ENCODE measurements around the gene EIF4E1B.
"Not testable (repeated sequence)": the region's sequence is repeated elsewhere in the genome, so short reads cannot be mapped to it uniquely, and the experiment has no call there.

EIF4E1B gene, protein sequence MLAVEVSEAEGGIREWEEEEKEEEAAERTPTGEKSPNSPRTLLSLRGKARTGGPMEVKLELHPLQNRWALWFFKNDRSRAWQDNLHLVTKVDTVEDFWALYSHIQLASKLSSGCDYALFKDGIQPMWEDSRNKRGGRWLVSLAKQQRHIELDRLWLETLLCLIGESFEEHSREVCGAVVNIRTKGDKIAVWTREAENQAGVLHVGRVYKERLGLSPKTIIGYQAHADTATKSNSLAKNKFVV

DNA sequence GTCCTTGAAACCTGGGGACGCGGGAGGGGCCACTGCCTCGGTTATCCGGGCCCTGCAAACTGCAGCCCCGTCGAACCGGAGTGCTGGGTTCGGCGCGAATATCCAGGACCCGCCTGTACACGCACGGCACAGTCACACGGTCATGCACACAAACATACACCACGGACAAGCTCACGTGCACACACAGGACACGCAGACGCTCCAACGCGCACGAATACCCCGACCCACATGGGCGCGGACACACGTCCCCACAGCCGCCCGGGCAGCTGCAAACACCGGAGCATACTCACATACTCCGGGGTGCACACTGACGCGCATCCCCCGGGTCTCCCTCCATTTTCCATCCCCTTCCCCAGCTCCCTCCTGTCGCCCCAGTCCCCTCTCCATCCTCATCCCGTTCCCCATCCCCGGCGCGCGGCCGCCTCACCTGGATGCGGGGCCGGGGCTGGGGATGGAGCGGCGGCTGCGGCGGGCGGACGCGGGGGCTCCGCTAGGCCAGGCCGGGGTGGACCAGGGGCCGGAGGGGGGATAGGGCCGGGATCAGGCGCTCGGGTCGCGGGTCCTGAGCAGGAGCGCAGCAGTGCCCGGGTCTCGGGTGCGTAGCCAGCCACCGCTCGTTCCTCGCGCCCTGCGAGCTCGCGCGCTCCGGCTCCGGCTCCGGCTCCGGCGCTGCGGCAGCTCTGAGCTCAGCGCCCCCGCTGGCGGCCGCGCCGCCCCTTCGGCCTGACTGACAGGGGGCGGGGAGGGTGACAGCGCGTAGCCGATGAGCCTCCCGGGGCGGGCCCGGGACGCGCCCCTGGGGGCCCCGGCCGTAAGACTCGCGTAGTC, at the start of gene EIF4E1B, which contains the start of gene SNCB:
TSS of gene EIF4E1B (plus strand) at position 823 of the 828 bp plus-strand sequence. CDS start 12,113 bp downstream, outside the sequence.
TSS of gene SNCB (minus strand) at position 682 of the 828 bp plus-strand sequence. CDS start 880 bp downstream, outside the sequence.
- DNase-seq: no peak

DNA sequence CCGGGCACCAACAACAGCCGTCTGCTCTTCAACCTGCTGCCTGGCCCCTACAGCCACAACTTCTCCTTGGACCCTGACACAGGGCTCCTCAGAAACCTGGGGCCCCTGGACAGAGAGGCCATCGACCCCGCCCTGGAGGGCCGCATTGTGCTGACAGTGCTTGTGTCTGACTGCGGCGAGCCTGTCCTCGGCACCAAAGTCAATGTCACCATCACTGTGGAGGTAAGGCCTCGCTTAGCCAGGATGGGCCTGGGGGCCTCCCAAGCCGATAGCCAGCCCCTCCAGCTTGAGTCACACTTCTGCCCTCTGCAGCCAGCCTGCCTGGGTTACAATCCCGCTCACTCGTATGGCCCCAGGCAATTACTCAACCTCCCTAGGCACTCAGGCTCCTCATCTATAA, 49.1 kb upstream of the EIF4E1B start:
- DNase-seq: no peak

DNA sequence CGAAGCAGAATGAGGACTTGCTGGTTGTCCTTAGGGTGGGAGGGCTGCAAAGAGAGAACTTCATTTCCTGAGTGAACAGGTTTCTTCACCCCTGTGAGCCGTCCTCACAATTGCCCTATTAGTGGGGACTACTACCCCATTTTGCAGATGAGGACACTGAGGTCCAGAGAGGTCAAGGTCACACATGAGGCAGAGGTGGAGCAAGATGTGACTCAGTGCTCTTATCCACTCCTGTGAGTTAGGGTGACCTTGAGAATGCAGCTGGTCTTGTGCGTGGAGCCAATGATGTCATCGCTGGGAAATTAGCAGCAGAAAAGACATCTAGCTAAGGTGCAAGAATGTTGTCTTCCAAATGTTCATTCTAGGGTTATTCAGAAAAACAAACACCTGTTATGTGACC, 47.4 kb upstream of the EIF4E1B start:
- DNase-seq: no peak

DNA sequence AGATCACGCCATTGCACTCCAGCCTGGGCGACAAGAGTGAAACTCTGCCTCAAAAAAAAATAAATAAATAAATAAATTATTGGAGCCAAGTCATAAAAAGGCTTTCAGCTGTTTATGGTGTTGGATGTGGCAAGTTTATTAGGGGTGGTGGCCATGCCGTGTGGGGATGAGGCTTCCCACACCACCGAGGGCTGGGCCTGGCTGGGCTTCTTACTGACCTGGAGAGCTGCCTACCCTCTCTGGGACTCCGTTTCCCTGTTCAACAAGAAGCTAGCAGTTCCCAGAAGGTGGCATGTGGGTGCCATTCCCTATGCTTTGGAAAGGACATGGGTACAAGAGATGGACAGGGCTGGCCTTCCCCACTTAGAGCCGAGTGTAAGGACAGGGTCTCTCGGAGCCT, 43.1 kb upstream of the EIF4E1B start:
- no peak for DNase-seq

DNA sequence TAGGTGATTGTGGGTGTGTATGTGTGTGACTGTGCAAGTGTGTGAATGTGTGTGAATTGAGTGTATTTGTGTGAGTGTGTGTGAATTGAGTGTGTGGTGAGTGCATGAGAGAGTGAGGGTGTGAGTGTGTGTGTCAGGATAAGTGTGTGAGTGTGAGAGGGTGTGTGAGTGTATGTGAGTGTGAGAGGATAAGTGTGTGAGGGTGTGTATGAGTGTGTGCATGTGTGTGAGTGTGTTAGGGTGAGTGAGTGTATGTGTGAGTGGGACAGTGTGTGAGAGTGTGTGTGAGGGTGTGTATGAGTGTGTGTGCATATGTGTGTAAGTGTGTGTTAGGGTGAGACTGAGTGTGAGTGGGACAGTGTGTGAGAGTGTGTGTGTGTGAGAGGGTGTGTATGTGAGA, 42.2 kb upstream of the EIF4E1B start:
- DNase-seq: no peak

DNA sequence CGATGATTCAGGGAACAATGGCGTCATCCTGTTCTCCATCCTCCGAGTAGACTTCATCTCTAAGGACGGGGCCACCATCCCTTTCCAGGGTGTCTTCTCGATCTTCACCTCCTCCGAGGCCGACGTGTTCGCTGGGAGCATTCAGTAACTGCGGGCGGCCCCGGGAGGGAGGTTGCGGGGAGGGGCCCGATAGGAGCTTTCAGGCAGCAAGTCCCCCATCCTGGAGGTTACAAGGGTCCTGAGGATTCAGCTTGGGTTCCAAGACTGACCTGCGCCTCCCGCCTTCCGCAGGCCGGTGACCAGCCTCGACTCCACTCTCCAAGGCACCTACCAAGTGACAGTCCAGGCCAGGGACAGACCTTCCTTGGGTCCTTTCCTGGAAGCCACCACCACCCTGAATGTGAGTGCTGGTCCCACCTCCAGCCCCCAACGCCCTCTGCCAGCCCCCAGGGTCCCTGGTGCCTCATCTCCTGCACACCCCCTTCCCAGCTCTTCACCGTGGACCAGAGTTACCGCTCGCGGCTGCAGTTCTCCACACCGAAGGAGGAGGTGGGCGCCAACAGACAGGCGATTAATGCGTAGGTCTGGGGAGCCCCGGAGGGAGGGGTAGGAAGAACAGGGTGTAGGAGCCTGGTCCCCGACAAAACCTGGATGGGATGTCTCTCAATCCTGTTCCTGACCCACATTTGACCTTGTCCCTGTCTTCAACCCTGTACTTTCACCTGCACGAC, 41.3 kb upstream of the EIF4E1B start:
- no peak for DNase-seq

DNA sequence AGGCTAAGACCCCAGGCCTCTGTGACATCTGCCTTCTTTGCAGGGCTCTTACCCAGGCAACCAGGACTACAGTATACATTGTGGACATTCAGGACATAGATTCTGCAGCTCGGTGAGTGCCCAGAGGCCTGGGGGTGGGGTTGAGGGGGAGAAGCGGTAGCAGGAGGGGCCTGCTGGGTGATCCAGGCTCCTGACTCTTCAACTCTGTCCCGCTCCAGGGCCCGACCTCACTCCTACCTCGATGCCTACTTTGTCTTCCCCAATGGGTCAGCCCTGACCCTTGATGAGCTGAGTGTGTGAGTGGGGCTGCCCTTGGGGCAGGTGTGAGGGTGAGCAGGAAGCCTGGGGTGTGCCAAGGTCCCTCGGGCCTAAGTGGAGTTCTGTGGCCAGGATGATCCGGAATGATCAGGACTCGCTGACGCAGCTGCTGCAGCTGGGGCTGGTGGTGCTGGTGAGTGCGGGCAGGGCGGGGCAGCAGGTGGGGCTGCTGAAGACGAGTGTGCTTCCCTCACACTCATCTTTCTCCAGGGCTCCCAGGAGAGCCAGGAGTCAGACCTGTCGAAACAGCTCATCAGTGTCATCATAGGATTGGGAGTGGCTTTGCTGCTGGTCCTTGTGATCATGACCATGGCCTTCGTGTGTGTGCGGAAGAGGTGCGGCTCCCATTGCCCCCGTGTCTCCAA, 40.3 kb upstream of the EIF4E1B start:
- no peak for DNase-seq

DNA sequence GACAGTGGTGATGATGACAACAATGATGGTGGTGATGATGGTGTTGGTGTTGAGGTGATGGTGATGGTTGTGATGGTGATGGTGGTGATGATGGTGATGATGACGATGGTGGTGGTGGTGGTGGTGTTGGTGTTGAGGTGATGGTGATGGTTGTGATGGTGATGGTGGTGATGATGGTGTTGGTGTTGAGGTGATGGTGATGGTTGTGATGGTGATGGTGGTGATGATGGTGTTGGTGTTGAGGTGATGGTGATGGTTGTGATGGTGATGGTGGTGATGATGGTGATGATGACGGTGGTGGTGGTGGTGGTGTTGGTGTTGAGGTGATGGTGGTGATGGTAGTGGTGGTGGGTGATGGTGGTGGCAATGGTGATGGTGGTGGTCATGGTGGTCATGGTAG, 38.8 kb upstream of the EIF4E1B start:
- not testable (repeated sequence) for DNase-seq

DNA sequence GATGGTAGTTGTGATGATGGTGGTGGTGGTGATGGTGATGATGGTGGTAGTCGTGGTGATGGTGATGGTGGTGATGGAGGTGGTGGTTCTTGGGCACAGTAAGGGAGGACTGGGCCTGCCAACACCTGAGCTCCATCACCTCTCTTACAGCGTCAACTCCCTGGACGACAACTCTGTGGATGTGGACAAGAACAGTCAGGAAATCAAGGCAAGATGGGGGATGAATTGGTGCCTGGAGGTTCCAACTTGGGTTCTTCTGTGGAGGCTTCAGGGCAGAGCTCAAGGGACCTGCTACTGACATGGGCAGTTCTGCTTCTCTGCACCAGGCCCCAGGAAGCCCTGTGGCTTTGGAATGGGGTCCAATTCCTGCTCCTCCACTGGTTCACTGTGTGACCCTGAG, 37.9 kb upstream of the EIF4E1B start:
- DNase-seq: no peak

DNA sequence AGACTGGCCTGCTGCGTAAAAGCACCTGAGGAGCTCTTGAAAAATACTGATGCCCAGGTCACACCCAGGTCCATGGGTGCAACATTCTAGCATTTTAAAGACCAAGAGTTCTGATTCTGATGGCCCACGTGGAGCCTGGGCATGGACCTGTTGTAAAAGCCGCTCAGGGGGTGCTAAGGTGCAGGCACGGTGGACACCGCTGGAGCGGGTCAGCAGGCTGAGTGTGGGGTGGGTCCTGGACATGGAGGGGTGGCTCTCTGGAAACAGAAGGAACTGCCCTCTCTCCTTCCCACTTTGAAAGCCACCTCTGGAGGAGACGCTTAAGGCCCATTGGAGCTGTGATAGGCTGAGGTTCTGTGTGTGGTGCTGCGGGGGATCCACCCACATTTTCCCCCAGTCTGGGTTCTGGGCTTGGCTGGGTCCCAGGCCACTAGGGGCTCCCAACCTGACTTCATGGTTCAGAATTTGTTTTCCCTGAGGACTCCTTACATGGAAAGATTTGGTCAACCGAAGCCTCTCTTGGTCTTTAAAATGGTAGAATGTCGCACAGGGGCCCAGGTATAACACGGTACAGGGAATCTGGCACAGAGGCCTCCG, 37.1 kb upstream of the EIF4E1B start:
- DNase-seq: no peak

DNA sequence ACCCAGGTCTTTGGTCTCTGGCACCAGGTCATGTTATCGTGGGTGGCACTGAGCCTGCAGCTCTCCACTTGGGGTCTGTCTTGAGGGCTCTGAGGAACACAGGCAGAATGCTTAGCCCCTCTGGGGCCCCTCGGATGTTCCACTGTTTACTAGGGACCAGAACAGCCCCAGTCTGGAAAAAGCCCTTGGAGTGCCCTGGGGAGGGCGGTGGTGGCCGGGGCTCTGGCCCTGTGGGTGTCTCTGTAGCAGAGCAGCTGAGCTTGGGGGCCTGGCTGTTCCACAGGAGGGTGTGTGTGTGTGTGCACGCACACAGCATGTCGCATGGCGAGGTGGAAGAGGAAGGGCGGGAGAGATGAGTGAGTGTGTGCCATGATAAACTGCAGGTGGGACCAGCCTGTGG, 35.9 kb upstream of the EIF4E1B start:
- DNase-seq: no peak

DNA sequence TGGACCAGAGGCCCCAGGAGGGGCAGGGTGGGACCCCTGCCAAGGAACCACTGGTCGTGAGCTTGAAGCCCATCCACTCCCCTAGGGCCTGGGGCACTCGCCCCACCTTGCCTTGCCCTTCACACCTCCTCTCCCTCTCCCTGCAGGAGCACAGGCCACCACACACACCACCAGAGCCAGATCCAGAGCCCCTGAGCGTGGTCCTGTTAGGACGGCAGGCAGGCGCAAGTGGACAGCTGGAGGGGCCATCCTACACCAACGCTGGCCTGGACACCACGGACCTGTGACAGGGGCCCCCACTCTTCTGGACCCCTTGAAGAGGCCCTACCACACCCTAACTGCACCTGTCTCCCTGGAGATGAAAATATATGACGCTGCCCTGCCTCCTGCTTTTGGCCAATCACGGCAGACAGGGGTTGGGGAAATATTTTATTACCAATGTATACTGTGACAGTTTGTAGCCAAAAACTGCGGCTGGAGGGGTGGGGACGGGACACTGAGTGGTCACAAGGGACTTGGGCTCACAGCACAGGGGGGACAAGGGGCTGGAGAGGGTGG, 35.0 kb upstream of the EIF4E1B start:
- no peak for DNase-seq

DNA sequence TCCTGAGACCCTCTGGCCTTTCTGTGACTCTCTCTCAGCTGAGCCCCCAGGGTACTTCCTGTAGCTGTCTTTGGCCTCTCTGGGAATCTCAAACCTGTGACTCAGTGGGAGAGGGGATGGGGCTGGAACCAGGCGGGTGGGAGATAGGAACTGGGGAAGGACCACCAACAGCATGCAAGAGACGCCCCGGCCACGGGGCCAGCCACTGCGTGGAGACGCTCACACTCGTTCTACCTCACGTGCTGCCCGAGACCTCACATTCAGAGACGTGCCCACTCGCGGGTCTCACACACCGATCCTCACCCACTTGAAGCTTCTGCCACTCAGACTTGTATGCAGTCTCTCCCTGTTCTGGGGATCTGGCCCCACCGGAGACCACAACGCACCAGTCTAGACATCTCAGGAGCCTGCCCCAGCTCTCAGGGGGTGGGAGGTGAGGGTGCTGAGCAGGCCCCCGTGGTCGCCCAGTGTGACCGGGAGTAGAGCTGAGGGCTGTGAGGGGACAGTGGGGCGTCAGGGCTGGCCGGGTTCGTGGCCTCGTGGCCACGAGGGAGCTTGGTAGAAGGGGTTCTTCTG, 34.3 kb upstream of the EIF4E1B start:
- no peak for DNase-seq

DNA sequence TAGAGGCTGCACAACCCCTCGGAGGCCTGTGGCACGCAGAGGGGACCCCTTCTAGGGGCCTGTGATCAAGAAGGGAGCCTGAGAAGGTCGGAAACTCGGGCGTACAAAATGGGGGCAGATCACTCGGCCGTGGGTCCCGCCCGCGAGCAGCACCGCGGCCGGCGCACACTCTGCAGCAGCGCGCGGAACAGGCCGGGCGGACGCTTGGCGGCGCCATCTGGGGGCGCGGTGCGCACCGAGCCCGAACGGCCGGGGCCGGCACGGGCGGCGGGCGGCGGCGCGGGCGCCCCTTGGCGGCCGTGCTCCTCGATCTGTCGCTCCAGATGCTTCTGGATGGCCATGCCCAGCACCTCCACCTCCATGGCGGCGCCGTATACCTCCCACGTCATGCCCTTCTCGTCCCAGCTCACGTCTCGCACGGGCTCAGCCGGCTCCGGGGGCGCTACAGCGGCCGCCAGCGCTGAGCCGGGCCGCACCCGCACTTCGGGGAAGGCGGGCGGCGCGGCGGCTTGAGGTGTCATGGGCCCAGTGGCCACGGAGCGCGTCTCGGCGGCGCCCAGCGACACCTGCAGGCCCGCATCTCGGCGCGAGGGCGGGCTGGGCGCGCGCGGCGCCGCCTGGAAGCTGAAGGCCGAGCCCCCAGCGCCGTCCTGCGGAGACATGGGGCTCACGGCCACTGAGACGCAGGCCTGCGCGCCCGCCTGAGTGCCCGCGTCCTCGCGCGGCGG, 33.6 kb upstream of the EIF4E1B start:
- DNase-seq: no peak

DNA sequence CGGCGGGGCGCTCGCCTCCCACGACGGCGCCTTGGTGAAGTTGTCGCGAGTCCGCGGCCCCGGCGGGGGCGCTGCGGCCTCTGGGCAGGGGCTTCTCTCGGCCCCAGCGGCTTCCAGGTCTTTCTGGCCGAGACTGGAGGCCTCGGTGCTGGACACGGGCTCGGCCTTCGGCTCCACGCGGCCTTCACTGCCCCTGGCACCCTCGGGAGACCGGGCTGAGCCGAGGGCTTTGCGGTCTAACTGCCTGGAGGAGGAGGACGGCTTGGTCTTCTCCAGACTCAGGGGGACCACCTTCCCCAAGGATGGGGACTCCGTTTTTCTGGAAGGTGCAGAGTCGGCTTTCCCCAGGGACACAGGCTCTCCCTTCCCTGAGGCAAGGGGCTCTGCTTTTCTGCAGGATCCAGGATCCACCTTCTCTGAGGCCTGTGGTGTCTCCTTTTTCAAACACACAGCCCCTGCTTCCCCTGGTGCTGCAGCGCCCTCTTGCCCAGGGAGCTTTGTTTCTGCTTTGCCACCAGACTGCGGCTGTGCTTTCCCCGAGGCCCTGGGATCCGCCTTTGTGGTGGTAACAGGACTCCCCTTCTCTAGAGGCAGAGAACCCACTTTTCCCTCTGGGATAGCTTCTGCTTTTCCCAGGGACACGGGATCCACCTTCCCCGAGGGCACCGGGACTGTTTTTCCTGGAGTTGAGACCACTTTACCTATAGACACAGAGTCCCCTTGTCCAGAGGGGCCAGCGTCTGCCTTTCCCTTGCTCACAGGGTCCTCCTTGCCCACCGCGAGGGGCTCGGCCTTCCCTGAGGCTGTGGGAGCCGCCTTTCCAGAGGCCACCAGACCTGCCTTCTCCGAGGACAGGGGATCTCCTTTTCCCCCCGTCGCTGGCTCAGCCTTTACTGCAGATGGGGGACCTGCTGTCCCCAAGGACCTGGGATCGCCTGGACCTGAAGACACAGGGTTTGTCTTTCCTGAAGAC, 32.8 kb upstream of the EIF4E1B start:
- no peak for DNase-seq

DNA sequence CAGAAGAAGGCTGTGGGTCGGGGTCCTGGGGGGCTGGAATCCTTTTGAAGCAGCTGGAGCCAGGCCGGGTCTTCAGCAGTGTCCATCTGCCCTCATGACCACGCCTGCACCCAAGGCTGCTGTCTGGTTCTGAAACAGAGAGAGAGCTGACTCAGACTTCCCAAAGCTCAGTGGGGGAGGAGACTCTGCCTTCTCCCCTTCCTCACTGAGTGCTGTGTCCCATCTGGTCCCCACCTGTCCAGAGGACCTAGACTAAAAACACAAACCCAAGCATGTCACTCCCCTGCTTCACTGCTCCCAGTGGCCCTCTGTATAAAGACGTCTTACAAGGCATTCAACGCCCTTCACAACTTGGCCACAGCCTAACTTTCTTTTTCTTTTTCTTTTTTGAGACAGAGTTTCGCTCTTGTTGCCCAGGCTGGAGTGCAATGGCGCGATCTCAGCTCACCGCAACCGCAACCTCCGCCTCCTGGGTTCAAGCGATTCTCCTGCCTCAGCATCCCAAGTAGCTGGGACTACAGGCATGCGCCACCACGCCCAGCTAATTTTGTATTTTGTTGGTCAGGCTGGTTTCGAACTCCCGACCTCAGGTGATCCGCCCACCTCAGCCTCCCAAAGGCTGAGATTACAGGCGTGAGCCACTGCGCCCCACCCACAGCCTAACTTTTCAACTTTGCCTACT, 30.6 kb upstream of the EIF4E1B start:
- not testable (repeated sequence) for DNase-seq

DNA sequence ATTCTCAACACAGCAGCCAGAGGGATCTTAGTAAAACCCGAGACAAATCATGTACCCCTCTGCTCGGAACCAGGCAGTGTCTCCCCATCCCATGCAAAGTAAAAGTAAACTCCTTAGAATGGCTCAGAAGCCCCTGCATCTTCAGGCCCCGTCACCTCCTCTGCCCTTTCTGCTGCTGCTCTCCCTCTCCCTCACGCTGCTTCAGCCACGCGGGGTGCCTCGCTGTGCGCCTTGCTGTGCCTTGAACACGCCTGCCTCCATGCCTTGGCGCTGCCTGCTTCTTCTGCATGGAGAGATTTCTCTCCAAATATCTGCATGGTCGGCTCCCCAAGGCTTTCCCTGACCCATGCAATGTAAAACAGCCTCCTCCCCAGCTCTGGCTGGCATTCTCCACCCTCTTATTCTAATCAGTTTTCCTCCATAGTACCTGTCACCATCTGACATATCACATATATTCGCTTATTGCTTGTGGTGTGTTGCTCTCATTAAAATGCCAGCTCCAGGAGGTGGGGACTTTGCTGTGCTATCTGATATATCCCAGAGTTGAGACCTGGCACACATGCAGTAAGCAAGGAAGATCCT, 28.5 kb upstream of the EIF4E1B start:
- DNase-seq: no peak

DNA sequence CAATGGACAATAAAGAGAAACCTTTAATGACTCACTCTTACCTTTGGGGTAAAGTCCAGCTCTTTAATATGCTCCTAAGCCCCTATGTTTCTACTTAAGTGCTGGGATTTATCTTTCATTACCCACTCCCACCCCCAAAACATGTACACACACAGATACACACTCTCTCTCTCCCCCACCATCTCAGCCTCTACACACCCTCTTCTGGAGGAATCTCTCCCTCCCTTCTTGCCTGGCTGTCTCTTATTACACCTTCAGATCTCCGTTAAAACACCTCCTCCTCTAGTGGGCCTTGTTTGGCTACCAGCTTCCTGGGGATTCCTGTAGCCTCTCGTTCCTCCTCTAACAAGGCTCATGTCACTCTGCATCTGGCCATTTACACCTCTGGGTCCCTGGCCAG, 27.4 kb upstream of the EIF4E1B start:
- no peak for DNase-seq

DNA sequence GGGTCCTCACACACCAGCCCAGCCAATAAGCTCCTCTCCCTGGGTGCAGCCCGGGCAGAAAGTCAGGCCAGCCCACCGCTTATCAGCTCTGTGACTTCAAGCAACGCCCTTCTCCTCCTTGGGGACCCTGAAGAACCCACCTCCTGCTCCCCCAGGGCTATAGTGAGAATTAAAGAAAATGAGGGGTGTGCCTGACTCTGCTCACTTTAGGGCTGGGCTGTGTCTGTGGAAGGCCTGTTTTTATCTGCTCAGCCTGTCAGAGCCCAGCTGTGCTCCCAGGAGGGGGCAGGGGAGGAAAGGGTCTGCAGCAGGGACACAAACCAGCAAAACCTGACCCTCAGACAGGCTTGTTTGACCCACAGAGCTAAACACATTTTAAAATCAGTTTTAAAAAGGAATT, 24.4 kb upstream of the EIF4E1B start:
- no peak for DNase-seq

Measured in kidney glomerular epithelial cell (primary cell).